HG03558 (cell line): ENCODE data around the gene ZRANB1.

ENCODE experiments used
- ATAC-seq: cut with Tn5 transposase; IDR thresholded peaks from one replicate; pipeline ENCODE4 v1.9.1; 2021; ENCODE audit warnings: moderate number of reproducible peaks; ENCODE audit not compliant: unreplicated experiment; ENCODE audit errors: extremely low read depth

Gene ZRANB1

GRCh38 chr10:125029584-125030242, 87.8 kb downstream of the ZRANB1 start:
- no peak for ATAC-seq

DNA sequence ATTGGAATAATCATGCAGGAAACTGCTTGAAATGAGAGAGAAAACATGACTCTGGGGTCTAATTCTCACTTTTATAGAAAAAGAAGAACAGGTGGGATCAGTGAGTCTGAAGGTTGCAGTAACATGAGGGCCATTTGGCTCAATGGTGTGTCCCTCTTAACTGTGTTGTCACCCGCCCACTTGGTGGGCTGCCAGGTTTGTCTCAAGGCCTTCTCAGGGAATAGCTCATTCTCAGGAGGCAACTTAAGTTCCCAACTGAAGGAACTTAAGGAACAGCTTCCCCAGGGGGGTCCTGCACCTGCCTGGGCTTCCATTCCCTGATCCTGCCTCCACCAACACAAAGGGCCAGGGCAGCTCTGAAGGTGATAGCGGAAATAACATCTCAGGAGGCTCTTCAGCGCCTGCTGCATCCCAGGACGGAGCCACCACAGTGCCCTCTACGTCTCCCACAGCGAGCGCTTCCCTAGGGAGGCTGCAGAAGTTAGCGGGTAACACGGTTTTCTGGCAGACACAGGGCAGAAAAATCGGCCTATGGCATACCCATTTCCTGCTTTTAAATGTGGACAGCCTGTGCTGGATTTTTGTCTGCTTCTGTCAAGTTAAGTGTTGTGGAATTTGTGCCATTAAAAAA, 88.8 kb downstream of the ZRANB1 start:
- ATAC-seq: no peak

- ATAC-seq: no peak
Measured at GRCh38 chr10:125032474-125033020, 90.6 kb downstream of the ZRANB1 start.

DNA sequence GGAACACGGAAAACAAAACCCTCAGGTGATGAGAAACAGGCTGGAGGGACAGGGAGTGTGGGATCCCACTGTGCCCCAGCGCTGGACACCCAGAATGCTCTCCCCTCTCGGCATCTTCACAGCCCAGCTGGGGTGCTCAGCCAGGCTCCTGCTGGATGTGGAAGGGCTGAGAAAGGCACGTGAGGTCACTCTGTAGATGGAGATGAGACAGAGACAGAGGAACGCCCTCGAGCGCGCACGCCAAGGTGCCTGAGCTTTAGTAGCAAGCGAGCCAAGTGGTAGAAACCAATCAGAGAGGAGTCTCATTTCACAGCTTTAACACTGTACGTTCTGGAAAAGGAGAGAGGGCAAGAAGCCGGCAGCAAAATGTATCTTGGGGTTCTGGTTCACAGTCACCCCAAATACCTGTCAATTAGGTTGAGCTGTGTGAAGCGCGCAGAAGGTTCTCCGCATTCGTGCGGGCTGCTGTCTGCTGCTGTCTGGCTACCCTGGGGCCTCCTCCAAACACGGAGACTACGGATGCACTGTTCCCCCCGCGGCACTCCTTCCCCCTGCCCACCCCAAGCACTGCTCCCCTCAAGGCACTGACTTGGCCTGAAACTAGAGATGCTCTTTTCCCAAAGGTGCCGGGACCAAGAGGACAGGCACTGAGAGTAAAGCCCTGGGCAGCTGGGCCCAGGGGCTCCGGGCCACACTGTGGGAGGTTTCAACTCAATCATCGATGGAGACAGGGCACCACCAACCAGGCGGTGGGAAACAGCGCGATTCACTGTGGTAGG, 91.4 kb downstream of the ZRANB1 start:
- ATAC-seq: no peak

DNA sequence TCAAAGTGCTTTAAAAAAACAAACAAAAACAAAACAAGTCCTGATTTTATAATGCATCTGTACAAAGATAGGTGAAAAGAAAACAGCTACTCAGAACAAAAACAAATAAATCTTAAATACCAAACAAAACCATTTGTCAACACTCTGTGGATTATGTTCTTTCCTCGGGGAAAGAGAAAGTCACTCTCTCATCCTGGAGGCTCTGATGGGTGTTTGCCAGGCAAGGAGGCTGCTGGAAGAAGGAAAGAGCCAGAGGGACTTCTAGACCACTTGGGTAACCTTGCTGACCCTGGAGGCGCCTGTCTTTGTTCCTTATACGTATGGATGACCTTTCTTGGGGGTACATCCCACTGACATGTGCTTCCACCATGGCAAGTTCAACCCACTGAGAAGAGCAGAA, 92.8 kb downstream of the ZRANB1 start:
- no peak for ATAC-seq

- no peak for ATAC-seq
Measured at GRCh38 chr10:125035136-125035535, 93.2 kb downstream of the ZRANB1 start.

DNA sequence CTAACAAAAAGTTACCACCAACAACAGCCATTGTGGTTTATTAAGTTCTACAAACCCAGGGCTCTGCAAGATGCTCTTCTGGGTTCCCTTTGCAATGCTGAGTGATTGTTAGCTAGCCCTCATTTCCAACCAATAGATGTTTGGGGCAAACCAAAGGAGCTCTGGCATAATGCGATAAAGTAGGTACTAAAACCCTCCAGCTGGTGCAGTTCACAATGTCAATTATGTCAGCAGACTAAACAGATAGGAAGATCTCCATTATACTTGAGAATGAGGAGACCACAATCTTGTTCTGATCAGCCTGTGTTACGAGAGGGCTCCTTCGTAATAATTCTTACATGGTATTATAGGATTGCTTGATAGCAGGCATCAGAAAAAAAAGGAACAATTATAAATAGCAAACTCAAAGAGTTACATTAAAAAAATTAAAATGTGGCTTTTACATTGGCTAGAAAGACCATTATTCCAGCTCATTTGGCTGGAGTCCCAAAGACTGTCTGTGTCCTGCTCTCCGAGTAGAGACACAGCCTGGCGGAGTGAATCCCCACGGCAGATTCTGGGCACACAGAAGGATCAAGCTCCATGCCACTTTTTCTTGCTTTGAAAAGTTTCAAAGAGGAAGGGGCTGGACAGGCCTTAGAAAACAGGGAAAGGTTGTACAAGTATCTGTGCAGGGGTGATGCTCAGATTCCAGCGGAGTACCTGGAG, 93.8 kb downstream of the ZRANB1 start:
- no peak for ATAC-seq

GRCh38 chr10:125037145-125037877, 95.4 kb downstream of the ZRANB1 start:
- ATAC-seq: no peak
